Parathyroid adenoma (tissue), 2 donors: ENCODE measurements around the gene FRMD4A.

ENCODE experiments used
- H2AFZ ChIP-seq: fragments of 300-600 bp; sonication (generic); one replicate; pipeline ENCODE4 v1.7.0; 2017; ENCODE audit warnings: antibody characterized with exemption, mild to moderate bottlenecking
- H3K27ac ChIP-seq: fragments of 300-600 bp; sonication (generic); one replicate; pipeline ENCODE4 v1.7.0; 2017
- H3K27me3 ChIP-seq: fragments of 300-600 bp; sonication (generic); one replicate; pipeline ENCODE4 v1.7.0; 2017; ENCODE audit warnings: low read length; ENCODE audit not compliant: control insufficient read depth, insufficient read depth
- H3K36me3 ChIP-seq: fragments of 300-600 bp; sonication (generic); one replicate; pipeline ENCODE4 v1.7.0; 2017; ENCODE audit warnings: low read length; ENCODE audit not compliant: control insufficient read depth, insufficient read depth
- H3K4me1 ChIP-seq: fragments of 300-600 bp; sonication (generic); one replicate; pipeline ENCODE4 v1.7.0; 2017; ENCODE audit warnings: control low read depth
- H3K4me2 ChIP-seq: fragments of 300-600 bp; sonication (generic); one replicate; pipeline ENCODE4 v1.7.0; 2017; ENCODE audit warnings: low read length
- H3K4me3 ChIP-seq: fragments of 300-600 bp; sonication (generic); one replicate; pipeline ENCODE4 v1.7.0; 2017; ENCODE audit warnings: low read depth, low read length
- H3K79me2 ChIP-seq: fragments of 300-600 bp; sonication (generic); one replicate; pipeline ENCODE4 v1.7.0; 2017; ENCODE audit warnings: control low read depth
- H3K9ac ChIP-seq: fragments of 300-600 bp; sonication (generic); one replicate; pipeline ENCODE4 v1.7.0; 2017; ENCODE audit warnings: mild to moderate bottlenecking
- H3K9me3 ChIP-seq: fragments of 300-600 bp; sonication (generic); one replicate; pipeline ENCODE4 v1.7.0; 2017; ENCODE audit warnings: low read length; ENCODE audit not compliant: control insufficient read depth
- TF ChIP-seq, protein P1 (sequence below): fragments of 300-600 bp; sonication (generic); IDR thresholded peaks from one replicate; pipeline ENCODE4 v1.7.0; 2017; ENCODE audit warnings: antibody characterized with exemption, mild to moderate bottlenecking
- donor health status: primary hyperparathyroidism.

FRMD4A gene

DNA sequence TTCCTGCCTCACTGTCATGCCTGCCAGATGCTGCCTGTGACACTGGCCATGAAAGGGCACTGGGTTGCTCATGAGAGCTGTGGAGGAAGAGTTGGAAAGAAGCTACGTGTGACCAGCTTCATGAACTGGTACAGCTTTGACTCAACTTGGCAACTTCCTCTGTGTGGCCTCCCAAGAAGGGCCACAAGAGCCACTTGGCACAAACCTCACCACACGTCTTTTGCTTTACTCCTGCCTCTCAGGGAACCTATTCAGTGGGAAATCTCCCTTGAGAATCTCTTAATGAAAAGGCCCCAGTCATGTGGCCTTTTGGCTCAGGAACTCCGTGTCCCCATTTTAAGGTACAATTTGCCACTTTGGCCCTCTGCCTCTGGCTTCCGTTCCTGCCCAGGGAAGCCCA lies 54.5 kb downstream of the FRMD4A start:
- H3K79me2 ChIP-seq = no peaks in the 10 kb centered on the region
- H3K27me3 ChIP-seq = no peaks in the 10 kb centered on the region
- TF ChIP-seq, protein P1, sequence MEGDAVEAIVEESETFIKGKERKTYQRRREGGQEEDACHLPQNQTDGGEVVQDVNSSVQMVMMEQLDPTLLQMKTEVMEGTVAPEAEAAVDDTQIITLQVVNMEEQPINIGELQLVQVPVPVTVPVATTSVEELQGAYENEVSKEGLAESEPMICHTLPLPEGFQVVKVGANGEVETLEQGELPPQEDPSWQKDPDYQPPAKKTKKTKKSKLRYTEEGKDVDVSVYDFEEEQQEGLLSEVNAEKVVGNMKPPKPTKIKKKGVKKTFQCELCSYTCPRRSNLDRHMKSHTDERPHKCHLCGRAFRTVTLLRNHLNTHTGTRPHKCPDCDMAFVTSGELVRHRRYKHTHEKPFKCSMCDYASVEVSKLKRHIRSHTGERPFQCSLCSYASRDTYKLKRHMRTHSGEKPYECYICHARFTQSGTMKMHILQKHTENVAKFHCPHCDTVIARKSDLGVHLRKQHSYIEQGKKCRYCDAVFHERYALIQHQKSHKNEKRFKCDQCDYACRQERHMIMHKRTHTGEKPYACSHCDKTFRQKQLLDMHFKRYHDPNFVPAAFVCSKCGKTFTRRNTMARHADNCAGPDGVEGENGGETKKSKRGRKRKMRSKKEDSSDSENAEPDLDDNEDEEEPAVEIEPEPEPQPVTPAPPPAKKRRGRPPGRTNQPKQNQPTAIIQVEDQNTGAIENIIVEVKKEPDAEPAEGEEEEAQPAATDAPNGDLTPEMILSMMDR = no peak
- no peak overlapping the region for H3K9ac ChIP-seq
- no peak overlapping the region for H2AFZ ChIP-seq
- no peak overlapping the region for H3K4me3 ChIP-seq
- H3K4me2 ChIP-seq = no peak overlapping the region
- no peak overlapping the region for H3K27ac ChIP-seq
- no peaks in the 10 kb centered on the region for H3K36me3 ChIP-seq
- H3K4me1 ChIP-seq = no peaks in the 10 kb centered on the region
- no peaks in the 10 kb centered on the region for H3K9me3 ChIP-seq

DNA sequence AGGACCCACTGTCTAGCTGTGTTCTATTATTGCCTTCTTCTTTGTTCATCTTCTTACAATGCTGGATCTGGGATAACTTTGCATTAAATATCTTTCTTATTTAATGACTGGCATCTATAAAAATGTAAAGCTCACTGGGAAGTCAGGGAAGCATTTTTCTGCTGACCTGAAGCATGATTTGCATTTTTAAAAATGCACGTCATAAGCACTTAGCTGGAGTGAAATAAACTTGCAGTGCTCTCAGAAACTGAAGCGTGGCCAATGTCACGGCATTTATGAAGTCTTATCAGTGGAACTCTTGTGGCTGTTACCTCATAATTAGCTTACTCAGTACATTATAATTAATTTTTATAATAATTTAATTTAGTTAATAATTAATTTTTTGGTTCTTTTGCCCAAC lies 59.1 kb downstream of the FRMD4A start:
- Histone ChIP-seq H3K27ac (no peak overlapping the region), H2AFZ (no peak overlapping the region), H3K27me3 (no peaks in the 10 kb centered on the region), H3K36me3 (no peaks in the 10 kb centered on the region), H3K4me3 (no peak overlapping the region), H3K9me3 (no peaks in the 10 kb centered on the region), H3K9ac (no peak overlapping the region), H3K79me2 (no peaks in the 10 kb centered on the region), H3K4me2 (no peak overlapping the region), H3K4me1 (no peaks in the 10 kb centered on the region)
- TF ChIP-seq, protein P1 = no peak

DNA sequence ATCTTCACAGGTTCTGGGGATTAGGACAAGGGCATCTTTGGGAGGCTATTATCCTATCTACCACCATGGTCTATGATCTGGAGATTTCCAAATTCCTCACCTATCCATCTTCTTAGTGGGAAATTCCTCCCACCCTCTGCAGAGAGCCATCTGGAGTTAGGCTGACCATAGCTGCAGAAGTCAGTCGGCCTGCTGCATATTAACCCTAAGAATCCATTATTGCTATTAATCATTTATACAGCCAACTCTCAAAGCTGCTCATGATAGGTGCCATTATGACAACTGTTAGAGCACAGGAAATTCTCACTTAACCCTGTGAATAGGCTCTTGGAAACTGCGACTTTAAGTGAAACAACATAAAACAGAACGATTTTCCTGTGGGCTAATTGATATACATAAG lies 60.4 kb downstream of the FRMD4A start:
- H3K36me3 ChIP-seq = no peaks in the 10 kb centered on the region
- H3K9ac ChIP-seq = no peak overlapping the region
- no peaks in the 10 kb centered on the region for H3K79me2 ChIP-seq
- H3K4me1 ChIP-seq = no peaks in the 10 kb centered on the region
- no peak overlapping the region for H3K4me3 ChIP-seq
- no peak overlapping the region for H2AFZ ChIP-seq
- TF ChIP-seq, protein P1 = no peak
- H3K27ac ChIP-seq = no peak overlapping the region
- H3K9me3 ChIP-seq = no peaks in the 10 kb centered on the region
- H3K4me2 ChIP-seq = no peak overlapping the region
- H3K27me3 ChIP-seq = no peaks in the 10 kb centered on the region

DNA sequence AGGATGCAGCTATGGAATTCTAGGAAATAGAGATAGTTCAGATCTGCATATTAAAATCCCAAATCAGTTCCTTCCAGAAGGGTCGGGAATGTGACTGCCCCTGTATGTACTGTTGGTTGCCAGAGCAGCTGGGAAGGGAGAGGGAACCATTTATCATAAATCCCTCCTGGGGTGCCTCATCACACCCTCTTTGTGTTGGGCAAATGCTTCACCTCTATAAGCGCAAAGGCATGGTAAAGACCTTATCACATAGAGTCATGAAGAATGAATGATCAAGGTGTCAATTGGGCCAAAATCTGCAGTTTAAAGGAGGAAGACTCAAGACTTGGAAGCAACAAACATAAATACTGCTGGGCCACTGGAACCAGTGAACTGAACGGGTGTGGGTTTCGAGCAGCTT lies 65.0 kb downstream of the FRMD4A start:
- no peak overlapping the region for H3K9ac ChIP-seq
- no peak overlapping the region for H3K4me3 ChIP-seq
- TF ChIP-seq, protein P1 = no peak
- no peak overlapping the region for H3K4me2 ChIP-seq
- no peak overlapping the region for H2AFZ ChIP-seq
- H3K27me3 ChIP-seq = no peaks in the 10 kb centered on the region
- no peaks in the 10 kb centered on the region for H3K9me3 ChIP-seq
- no peaks in the 10 kb centered on the region for H3K4me1 ChIP-seq
- no peaks in the 10 kb centered on the region for H3K36me3 ChIP-seq
- H3K79me2 ChIP-seq = no peaks in the 10 kb centered on the region
- H3K27ac ChIP-seq = no peak overlapping the region

DNA sequence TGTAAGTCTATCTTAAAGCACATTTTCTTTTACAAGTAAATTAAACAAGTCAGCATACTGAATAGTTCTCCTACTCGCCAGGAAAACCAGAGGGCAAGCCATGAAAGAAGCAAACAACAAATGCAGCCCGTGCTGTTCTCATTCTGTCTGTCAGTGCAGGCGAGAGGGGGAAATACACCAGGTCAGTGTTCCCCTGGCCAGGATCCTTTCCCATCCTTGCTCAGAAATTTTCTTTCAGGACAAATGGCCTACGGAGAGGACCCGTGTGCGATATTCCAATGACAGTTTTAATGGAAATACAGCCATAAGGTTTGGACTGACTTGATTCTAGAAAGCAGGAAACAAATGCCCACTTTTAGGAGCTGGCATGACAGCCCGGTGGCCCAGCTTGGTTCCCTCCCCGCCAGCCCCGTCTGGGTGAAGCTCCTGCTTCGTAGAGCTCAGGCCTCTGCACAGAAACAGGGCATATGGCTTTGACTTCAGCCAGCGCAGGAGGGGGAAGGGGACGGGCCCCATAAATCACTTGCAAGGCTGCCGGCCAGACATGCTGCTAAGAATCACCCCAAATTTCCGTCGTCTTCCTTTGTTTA lies 67.8 kb downstream of the FRMD4A start:
- no peaks in the 10 kb centered on the region for H3K27me3 ChIP-seq
- H3K4me1 ChIP-seq = no peaks in the 10 kb centered on the region
- H3K27ac ChIP-seq = no peak overlapping the region

More for the DNA sequence above, 67.8 kb downstream of the FRMD4A start:
- TF ChIP-seq, protein P1 = no peak
- Histone ChIP-seq H3K36me3 (no peaks in the 10 kb centered on the region), H3K9ac (no peak overlapping the region), H3K4me2 (no peak overlapping the region), H3K4me3 (no peak overlapping the region), H3K9me3 (no peaks in the 10 kb centered on the region), H2AFZ (no peak overlapping the region), H3K79me2 (no peaks in the 10 kb centered on the region)
